BLaER1 treated with 17β-estradiol and CSF1 and Interleukin-3, amounts not matched to agents 10 nM and 100 nM (cell line): ENCODE results near the gene SLC35F4.
A peak's percentile ranks its signal among the peaks of the same experiment; 100 is the strongest.
"Not testable (repeated sequence)": the region's sequence is repeated elsewhere in the genome, so short reads cannot be mapped to it uniquely, and the experiment has no call there.

ENCODE experiments used
- H3K27ac ChIP-seq, 11 experiments: shearing (Covaris generic); formaldehyde crosslinking; 2 replicates each; pipeline ENCODE4 v1.8.1; 2022
- H3K27me3 ChIP-seq, 11 experiments: shearing (Covaris generic); formaldehyde crosslinking; 2 replicates each; pipeline ENCODE4 v1.8.1; 2022
- H3K36me3 ChIP-seq, 11 experiments: shearing (Covaris generic); formaldehyde crosslinking; 2 replicates each; pipeline ENCODE4 v1.8.1; 2022
- H3K4me1 ChIP-seq, 10 experiments: shearing (Covaris generic); formaldehyde crosslinking; 2 replicates each; pipeline ENCODE4 v1.8.1; 2022
- H3K4me2 ChIP-seq, 11 experiments: shearing (Covaris generic); formaldehyde crosslinking; 2 replicates each; pipeline ENCODE4 v1.8.1; 2022
- H3K4me3 ChIP-seq, 10 experiments: shearing (Covaris generic); formaldehyde crosslinking; 2 replicates each; pipeline ENCODE4 v1.8.1; 2022
- H3K9ac ChIP-seq, 11 experiments: shearing (Covaris generic); formaldehyde crosslinking; 2 replicates each; pipeline ENCODE4 v1.8.1; 2022
- H3K9me3 ChIP-seq, 11 experiments: shearing (Covaris generic); formaldehyde crosslinking; replicated peaks in 1 of 11; 2 replicates each; pipeline ENCODE4 v1.8.1; 2022
- H4K20me1 ChIP-seq, 11 experiments: shearing (Covaris generic); formaldehyde crosslinking; 2 replicates each; pipeline ENCODE4 v1.8.1; 2022
- Cebpa-rat ChIP-seq, 11 experiments: shearing (Covaris generic); IDR thresholded peaks; 2 replicates each; pipeline ENCODE4 v1.8.1; 2022

The SLC35F4 gene

GRCh38 chr14:57875985-57876384 is 10.1 kb upstream of the SLC35F4 start:
- no peaks in the 10 kb centered on the region for H3K36me3 ChIP-seq
- peaks cover 0 to 1% (median 0%) of the 10 kb centered on the region in 10 experiments; a peak in 1 of 20 replicates for H3K4me1 ChIP-seq
- H4K20me1 ChIP-seq = no peaks in the 10 kb centered on the region
- no peak overlapping the region for H3K4me3 ChIP-seq
- H3K4me2 ChIP-seq = no peak overlapping the region
- no peak overlapping the region for H3K27ac ChIP-seq
- no peak overlapping the region for H3K9ac ChIP-seq
- no peak for TF ChIP-seq Cebpa-rat (IDR thresholded peaks at IDR 0.05)
- no peaks in the 10 kb centered on the region for H3K27me3 ChIP-seq
- peaks cover 7 to 24% (median 19%) of the 10 kb centered on the region in 11 experiments for H3K9me3 ChIP-seq

GRCh38 chr14:57875296-57875695 is 9.4 kb upstream of the SLC35F4 start:
- no peak overlapping the region for H3K4me2 ChIP-seq
- H3K9ac ChIP-seq = no peak overlapping the region
- H4K20me1 ChIP-seq = no peaks in the 10 kb centered on the region
- no peaks in the 10 kb centered on the region for H3K27me3 ChIP-seq
- peaks cover 7 to 24% (median 19%) of the 10 kb centered on the region in 11 experiments for H3K9me3 ChIP-seq
- H3K4me1 ChIP-seq = peaks cover 0 to 4% (median 0%) of the 10 kb centered on the region in 10 experiments; a peak in 1 of 20 replicates
- H3K36me3 ChIP-seq = no peaks in the 10 kb centered on the region
- TF ChIP-seq Cebpa-rat (IDR thresholded peaks at IDR 0.05) = no peak
- no peak overlapping the region for H3K27ac ChIP-seq
- no peak overlapping the region for H3K4me3 ChIP-seq

- H3K36me3 ChIP-seq = no peaks in the 10 kb centered on the region
- H3K27ac ChIP-seq = no peak overlapping the region
Measured at GRCh38 chr14:57871459-57872080, 5.7 kb upstream of the SLC35F4 start.

GRCh38 chr14:57870686-57871457 is 5.0 kb upstream of the SLC35F4 start:
- Histone ChIP-seq H3K4me1 (peaks cover 0 to 4% (median 0%) of the 10 kb centered on the region in 10 experiments; a peak in 1 of 20 replicates), H4K20me1 (no peaks in the 10 kb centered on the region), H3K4me3 (no peak overlapping the region), H3K27me3 (no peaks in the 10 kb centered on the region), H3K36me3 (no peaks in the 10 kb centered on the region), H3K27ac (no peak overlapping the region), H3K4me2 (peak overlapping the region in 1 of 11 experiments; percentile 16; a peak in 1 of 22 replicates), H3K9me3 (peaks cover 1 to 5% (median 4%) of the 10 kb centered on the region in 11 experiments; a peak in 21 of 22 replicates), H3K9ac (no peak overlapping the region)
- no peak for TF ChIP-seq Cebpa-rat (IDR thresholded peaks at IDR 0.05)

More at GRCh38 chr14:57871459-57872080, 5.7 kb upstream of the SLC35F4 start:
- Histone ChIP-seq H3K9me3 (no peaks in the 10 kb centered on the region), H3K4me3 (no peak overlapping the region), H3K27me3 (no peaks in the 10 kb centered on the region), H3K4me1 (peaks cover 0 to 4% (median 0%) of the 10 kb centered on the region in 10 experiments; a peak in 1 of 20 replicates), H4K20me1 (no peaks in the 10 kb centered on the region), H3K9ac (no peak overlapping the region), H3K4me2 (no peak overlapping the region)
- TF ChIP-seq Cebpa-rat (IDR thresholded peaks at IDR 0.05) = no peak

- no peaks in the 10 kb centered on the region for H4K20me1 ChIP-seq
- no peak for TF ChIP-seq Cebpa-rat (IDR thresholded peaks at IDR 0.05)
- H3K36me3 ChIP-seq = no peaks in the 10 kb centered on the region
- no peak overlapping the region for H3K4me2 ChIP-seq
- H3K4me3 ChIP-seq = no peak overlapping the region
- H3K27me3 ChIP-seq = no peaks in the 10 kb centered on the region
- H3K9me3 ChIP-seq = peaks cover 8 to 12% (median 11%) of the 10 kb centered on the region in 11 experiments
- H3K9ac ChIP-seq = no peak overlapping the region
- H3K27ac ChIP-seq = no peak overlapping the region
- peaks cover 0 to 4% (median 0%) of the 10 kb centered on the region in 10 experiments; a peak in 1 of 20 replicates for H3K4me1 ChIP-seq
Measured at GRCh38 chr14:57869617-57870016, 3.7 kb upstream of the SLC35F4 start.

GRCh38 chr14:57866199-57866705 is 360 bp upstream of the SLC35F4 start:
- Histone ChIP-seq H3K27ac (no peak overlapping the region), H3K27me3 (no peaks in the 10 kb centered on the region)

GRCh38 chr14:57865066-57865402 is 858 bp downstream of the SLC35F4 start:
- Histone ChIP-seq H3K9me3 (peaks cover 8 to 12% (median 11%) of the 10 kb centered on the region in 11 experiments), H3K4me1 (no peaks in the 10 kb centered on the region), H3K27ac (no peak overlapping the region), H3K4me3 (no peak overlapping the region), H3K9ac (no peak overlapping the region), H4K20me1 (no peaks in the 10 kb centered on the region), H3K4me2 (no peak overlapping the region), H3K36me3 (no peaks in the 10 kb centered on the region), H3K27me3 (no peaks in the 10 kb centered on the region)
- no peak for TF ChIP-seq Cebpa-rat (IDR thresholded peaks at IDR 0.05)

More at GRCh38 chr14:57866199-57866705, 360 bp upstream of the SLC35F4 start:
- Histone ChIP-seq H3K4me1 (peaks cover 0 to 4% (median 0%) of the 10 kb centered on the region in 10 experiments; a peak in 1 of 20 replicates), H3K9me3 (peaks cover 8 to 12% (median 11%) of the 10 kb centered on the region in 11 experiments), H3K36me3 (no peaks in the 10 kb centered on the region), H4K20me1 (no peaks in the 10 kb centered on the region), H3K4me3 (no peak overlapping the region), H3K4me2 (no peak overlapping the region), H3K9ac (no peak overlapping the region)
- TF ChIP-seq Cebpa-rat (IDR thresholded peaks at IDR 0.05) = no peak

GRCh38 chr14:57864659-57865058 is 1.2 kb downstream of the SLC35F4 start:
- H4K20me1 ChIP-seq = no peaks in the 10 kb centered on the region
- no peak overlapping the region for H3K9ac ChIP-seq
- H3K4me3 ChIP-seq = no peak overlapping the region
- no peak for TF ChIP-seq Cebpa-rat (IDR thresholded peaks at IDR 0.05)
- no peaks in the 10 kb centered on the region for H3K27me3 ChIP-seq
- peaks cover 8 to 12% (median 11%) of the 10 kb centered on the region in 11 experiments for H3K9me3 ChIP-seq
- H3K36me3 ChIP-seq = no peaks in the 10 kb centered on the region
- H3K4me2 ChIP-seq = no peak overlapping the region
- no peaks in the 10 kb centered on the region for H3K4me1 ChIP-seq
- H3K27ac ChIP-seq = no peak overlapping the region

GRCh38 chr14:57863471-57863870 is 2.4 kb downstream of the SLC35F4 start:
- Histone ChIP-seq H3K4me3 (no peak overlapping the region), H4K20me1 (no peaks in the 10 kb centered on the region), H3K4me2 (no peak overlapping the region), H3K9ac (no peak overlapping the region), H3K27ac (no peak overlapping the region), H3K9me3 (peaks cover 8 to 12% (median 11%) of the 10 kb centered on the region in 11 experiments), H3K4me1 (no peaks in the 10 kb centered on the region), H3K27me3 (no peaks in the 10 kb centered on the region), H3K36me3 (no peaks in the 10 kb centered on the region)
- no peak for TF ChIP-seq Cebpa-rat (IDR thresholded peaks at IDR 0.05)

- not testable (repeated sequence) for H3K4me1 ChIP-seq, H3K36me3 ChIP-seq, H3K4me2 ChIP-seq, H3K4me3 ChIP-seq, H3K27me3 ChIP-seq, H3K27ac ChIP-seq, H3K9ac ChIP-seq, H4K20me1 ChIP-seq, H3K9me3 ChIP-seq
Measured at GRCh38 chr14:57855666-57856065, 10.2 kb downstream of the SLC35F4 start.
